Stimulated activated CD8-positive, alpha-beta memory T cell treated with anti-CD3 and anti-CD28 coated beads, Interleukin-7, amount 100 ng/mL, for 1 hour (primary cell): Measurements from ENCODE around the gene IFI16.

Source experiments
- DNase-seq, 2 donors: peaks; one replicate each; pipeline ENCODE4 v3.0.0-alpha.2; 2020; ENCODE audit warnings: low read depth in 2 of 2

Gene IFI16

GRCh38 chr1:159065106-159065505 is 55.4 kb downstream of the IFI16 start:
- no peak for DNase-seq

DNA sequence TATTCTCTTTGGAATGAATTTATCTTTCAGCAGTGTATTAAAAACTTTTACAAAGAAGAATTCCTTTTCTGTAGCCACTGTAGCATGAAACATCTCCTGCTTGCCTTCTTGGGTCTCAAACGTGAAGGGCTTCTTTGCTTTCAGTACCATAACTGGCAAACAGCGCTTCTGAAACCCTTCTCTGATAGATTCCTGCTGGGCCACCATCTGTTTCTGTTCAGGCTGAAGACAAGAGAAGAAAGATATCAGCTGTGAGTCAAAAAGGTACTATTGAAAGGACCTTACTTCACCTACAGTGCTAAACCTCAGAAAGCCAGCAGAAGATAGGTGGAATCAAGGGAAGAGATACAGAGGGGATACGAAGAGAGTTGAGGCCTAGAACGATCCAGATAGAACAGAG is 56.4 kb downstream of the IFI16 start:
- no peak for DNase-seq

DNA sequence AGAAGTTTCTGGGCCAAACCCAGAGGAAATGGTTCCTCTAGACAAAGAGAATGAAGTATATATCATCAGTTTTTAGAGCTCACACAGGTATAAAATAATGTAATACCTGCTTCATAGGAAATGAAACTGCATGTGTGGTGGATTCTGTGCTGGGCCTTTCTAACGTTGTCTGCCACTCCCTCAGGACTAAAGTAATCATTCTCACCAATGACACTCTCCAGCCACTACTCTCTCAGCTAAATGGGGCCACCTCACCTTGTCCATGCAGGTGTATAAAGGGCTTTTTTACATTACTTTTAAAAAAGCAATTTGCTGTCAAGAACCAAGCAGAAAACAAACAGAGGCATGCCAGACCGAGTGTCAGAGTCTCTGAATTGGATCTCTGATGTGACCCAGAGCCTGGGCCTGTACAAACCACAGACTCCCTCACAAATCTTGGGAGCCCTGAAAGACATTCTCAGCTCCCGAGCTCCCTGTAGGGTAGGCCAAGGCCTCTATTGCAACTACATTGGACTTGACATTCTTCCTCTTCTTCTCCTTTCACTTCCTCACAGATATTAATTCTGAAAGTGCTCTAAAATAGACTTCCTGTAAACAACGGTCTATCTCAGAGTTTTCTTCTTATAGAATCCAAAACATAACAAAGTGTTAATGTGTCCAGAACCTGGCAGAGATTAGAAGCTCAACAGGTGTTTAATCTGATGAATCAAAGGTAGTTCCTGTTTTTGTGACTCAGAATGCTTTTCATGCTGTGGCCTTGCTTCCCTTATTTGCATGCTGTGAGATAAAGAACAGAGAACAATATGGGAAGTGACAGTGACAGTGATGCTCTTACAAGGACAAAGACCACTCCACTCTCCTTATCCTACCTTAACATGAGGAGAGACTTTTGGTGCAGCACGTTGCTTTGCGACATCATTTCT is 58.3 kb downstream of the IFI16 start:
- no peak for DNase-seq

- no peak for DNase-seq
These were observed 59.2 kb downstream of the IFI16 start for GRCh38 chr1:159068886-159069285.

DNA sequence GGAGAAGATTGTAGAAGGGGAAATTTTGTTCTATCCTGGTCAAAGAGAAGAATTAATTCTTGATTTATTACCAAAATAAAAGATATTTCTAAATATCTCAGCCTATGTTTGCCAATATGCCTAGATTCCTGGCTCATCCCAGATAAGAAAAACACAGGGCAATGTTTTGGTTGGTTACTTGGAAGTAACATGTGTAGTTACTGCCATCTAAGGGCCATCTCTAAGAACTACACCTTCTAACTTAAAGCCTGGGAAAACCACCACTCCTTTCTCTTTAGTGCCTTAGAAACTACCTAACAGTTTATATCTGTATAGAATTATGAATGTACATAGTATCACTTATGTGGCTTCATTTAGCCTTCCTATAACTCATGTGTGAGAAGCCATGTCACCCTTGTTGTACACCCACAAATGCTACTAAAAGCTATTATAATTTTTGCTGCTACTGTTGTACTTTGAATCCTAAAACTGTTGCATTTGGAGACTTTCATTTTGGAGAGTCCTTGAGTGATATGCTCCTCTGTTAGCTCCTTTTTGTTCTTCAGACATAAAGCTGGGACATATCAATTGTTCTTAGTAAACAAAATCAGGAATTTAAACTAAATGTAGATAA is 62.4 kb downstream of the IFI16 start:
- DNase-seq = no peak

- peak in 1 of 2 donors; percentile 13 for DNase-seq
These were observed 66.9 kb downstream of the IFI16 start, which contains the start of gene AIM2 for GRCh38 chr1:159076438-159077119. TSS of gene AIM2 (minus strand) at chr1:159076766. CDS start at chr1:159073499, 3,267 bp downstream.

- peak; percentile 75 to 88 for DNase-seq
These were observed 67.6 kb downstream of the IFI16 start for GRCh38 chr1:159077120-159077961.

- DNase-seq = no peak
These were observed 69.8 kb downstream of the IFI16 start for GRCh38 chr1:159079525-159079924.

- DNase-seq = no peak
These were observed 71.9 kb downstream of the IFI16 start for GRCh38 chr1:159081626-159082025.

DNA sequence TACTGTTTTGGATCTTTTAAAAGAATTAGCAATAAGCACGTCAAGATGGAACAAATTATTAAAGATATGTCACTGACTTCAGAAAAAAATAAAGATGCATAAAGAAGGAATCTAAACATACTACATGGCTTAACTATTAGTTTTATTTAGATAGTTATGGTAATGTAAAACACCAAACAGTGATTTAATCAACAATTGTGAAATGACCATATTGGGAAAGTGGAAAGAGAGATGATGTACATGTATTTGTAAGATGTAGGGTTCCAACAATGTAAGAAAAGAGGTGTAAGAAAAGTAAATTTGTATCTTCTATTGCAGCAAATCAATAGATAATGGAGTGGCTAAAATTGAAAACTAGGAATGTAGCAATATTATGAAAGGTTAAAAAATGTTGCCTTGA is 73.3 kb downstream of the IFI16 start:
- DNase-seq = no peak

DNA sequence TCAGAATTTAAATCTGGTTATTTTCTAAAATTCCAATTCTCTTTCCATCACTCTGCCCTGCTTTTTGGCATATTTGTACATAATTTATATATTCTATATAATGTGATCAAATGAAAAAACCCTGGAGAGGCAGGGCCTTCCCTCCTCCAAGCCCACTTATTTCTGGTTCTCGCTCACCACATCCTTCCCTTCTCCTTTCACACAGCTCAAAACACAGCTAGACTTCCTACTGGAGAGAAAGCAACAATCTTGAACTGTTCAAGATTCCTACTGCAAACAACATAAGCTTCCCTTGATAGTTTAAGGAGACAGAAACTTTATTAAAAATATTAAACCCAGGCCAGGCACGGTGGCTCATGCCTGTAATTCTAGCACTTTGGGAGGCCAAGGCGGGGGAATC is 74.4 kb downstream of the IFI16 start:
- no peak for DNase-seq

- no peak for DNase-seq
These were observed 75.2 kb downstream of the IFI16 start for GRCh38 chr1:159084867-159085266.

- DNase-seq = no peak
These were observed 78.3 kb downstream of the IFI16 start for GRCh38 chr1:159088050-159088449.

DNA sequence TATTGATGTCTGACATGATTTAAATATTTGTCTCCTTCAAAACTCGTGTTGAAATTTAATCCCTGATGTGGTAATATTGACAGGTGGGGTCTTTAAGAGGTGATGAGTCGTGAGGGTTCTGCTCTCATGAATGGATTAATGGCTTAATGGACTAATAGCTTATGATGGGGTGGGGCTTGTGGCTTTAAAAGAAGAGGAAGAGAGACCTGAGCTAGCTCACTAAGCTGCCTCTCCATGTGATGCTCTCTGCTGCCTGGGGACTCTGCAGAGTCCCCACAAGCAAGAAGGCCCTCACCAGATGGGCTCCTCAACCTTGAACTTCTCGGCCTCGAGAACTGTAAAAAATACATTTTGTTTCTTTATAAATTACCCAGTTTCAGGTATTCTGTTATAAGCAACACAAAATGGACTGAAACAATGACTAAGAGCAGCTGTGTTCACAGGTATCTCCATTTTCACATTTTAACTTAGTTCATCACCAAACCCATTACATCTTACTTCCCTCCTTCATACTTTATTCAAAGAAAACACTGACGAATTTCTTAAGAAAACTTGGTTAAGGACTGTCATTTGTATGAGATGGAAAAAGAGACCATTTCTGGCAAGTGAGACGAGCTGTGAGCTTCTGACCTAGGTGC is 79.0 kb downstream of the IFI16 start:
- no peak for DNase-seq

- no peak for DNase-seq
These were observed 79.6 kb downstream of the IFI16 start for GRCh38 chr1:159089184-159089791.

DNA sequence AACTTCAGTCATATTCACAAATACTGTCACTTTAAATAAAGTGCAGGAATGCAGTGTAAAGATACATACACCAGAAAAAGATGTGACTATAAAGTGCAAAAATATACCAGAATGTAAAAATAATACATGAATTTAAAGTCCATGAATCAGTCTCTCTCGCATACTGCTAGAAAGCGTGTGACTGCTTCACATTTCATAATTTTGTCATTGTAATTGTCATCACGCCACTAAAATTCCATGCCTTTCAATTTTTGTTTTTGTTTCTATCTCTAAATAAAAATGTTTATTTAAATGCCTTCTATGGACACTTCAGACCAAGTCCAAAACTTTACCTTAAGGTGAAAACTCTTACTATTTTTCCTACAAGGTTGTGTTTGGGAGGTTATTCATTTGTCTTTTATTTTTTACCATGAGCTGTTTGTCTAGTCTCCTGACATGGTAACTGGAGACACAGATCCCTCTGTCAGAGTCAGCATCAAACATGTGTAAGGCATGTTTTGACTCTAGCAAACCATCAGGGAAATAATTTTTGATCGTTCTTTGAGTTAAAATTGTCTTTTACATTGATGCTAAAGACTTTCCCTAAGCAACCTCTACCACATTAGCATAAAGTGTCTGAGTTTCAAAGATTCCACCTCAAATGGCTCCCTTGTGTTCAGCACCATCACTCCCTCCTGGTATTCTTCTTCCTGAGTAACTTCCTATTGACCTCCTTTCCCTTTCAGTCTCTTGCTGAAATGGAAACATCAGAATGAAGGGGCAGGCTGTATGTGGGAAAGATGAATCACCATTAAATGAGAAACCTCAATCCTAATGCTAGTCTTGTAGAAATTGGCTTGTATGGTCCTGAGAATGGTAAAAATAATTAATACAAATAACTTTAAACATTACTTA is 80.8 kb downstream of the IFI16 start:
- DNase-seq = no peak

- DNase-seq = no peak
These were observed 81.5 kb downstream of the IFI16 start for GRCh38 chr1:159091180-159091560.

DNA sequence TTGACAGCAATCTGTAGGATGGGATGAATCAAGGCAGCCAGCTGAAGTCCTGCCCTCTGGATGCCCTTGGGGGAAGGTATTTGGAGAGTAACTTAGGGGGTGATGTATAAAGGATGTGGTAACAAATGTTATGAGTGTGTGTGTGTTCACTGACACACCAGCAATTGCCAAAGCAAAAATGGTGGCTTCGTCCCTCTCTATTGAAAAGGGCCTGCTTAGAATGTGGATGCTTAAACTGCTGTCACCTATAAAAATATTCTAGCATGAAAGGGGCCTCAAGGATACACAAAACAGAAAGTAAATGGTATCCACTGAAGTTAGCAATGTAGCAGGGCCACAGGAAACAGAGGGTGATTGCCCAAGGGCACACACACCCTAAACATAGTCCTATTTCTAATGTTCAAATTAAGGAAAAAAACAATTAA is 81.9 kb downstream of the IFI16 start:
- no peak for DNase-seq

DNA sequence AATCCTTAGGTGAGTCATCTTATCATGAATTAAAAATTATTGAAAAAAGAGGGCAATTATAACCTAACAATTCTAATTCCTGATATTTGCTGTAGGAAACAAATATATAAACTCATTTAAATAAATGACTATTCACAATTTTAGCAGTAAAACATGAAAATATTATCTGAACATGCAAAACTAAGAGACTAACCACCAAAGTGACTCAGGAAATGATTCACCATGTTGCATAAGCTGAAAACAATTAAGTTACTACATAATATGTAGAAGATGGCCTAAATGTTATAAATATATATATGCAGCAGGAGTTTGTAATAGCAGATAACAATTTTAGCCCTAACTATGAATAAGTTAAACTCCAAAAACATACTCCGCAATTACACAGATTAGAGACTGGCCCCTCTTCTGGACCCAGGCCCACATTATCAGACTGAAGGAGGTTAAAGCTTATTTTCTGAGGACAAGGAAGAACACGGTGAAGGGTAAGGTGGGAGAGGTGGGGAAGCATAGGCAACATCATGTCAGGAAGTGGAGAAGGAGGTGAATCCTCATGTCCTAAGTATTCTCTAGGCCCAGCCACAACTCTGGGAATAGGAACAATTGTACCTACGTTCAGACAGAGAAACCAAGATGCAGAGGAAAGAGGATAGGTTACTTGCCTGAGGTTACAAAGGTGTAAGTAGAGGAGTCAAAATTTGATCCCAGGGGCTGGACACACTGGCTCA is 82.5 kb downstream of the IFI16 start:
- DNase-seq = no peak
